ENCODE data around the gene DACH1.

The DACH1 gene

DNA sequence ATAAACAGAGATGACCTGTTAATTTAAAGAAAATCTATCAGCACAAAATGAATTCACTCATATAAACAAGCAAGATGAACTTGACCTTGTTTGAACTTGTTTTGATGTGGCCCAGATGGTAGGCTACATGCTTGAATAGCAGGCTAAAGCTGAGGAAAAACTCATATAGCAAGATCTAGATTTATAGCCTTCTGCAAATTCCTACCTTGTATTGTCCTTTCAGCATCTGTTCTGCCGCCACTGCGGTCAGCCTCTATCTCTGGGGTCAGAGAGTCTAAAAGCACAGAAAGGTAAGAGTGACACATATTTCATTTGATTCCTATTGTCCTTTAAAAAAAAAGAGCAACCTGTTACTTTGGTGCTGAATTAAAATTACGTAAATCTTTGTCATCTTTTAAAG lies 392.1 kb downstream of the DACH1 start:
- no peak for DNase-seq

DNA sequence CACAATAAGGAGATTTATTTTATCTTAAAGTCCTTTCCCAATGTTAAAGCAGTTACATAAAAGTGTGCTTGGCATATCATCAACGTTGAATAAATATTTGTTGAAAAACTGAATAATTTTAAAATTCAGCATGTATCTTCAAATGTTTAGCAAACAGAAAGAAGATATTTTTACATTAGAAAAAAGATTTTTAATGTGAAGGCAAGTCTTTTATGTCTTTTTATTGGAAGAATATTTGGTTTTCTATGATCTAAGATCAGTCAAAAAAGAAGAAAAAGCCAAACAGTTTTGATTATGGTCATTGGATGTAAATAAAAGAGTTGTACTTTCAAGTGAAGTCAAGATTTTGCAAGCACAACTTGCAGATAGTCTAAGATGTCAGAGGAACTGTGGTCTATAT lies 397.4 kb downstream of the DACH1 start:
- DNase-seq: no peak

DNA sequence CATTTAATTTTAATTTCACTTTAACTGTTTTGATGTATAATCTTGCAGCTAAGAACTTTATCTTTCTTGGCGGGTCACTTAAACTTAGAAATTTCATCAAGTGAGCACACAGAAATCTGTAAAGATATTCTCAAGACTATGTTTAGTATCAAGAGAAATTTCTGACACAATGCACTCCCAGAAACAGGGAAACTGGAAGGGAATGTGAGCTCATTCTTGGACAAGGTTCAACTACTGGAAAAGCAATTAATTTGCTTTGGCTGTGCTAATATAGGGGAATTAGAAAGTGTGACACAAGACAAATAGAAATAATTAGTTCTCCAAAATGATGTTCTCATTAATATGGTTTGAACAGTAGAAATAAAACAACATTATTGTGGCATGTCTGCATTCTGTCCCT lies 402.3 kb downstream of the DACH1 start:
- no peak for DNase-seq

DNA sequence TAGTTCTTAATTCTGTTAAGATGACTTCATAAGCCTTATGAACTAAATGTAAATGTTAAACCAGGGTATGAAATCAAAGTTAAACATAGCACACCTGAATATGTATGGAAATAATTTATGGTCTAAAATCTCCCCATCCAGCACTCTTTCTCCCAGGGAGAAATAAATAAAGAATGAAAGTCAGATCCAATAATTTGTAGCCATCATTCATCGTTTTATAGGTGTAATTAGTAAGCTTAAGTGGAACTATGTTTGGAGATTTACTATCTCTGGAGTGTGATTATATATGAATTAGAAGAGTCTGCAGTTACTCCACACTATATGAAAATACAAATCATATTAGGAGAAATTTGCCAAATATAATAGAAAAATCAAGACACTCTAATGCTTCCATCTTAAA lies 405.1 kb downstream of the DACH1 start:
- no peak for DNase-seq

DNA sequence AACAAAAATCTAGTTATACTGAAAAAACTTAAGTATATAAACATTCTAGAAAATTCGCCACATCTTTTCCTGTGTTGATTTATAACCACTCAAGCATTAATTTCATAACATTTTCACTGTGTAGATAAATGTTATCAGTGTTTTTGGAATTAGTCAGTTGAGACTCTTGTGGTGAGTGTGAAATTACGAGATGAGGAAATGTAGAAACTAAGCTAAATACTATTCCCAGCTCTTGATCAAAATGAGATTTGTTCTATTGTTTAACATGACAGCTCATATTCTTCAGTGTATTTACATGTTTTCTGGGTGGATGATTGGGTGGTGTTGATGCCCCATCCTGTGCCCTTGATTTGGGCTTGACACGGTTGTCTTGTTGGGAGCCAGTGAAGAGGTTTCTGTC lies 406.8 kb downstream of the DACH1 start:
- DNase-seq: no peak

DNA sequence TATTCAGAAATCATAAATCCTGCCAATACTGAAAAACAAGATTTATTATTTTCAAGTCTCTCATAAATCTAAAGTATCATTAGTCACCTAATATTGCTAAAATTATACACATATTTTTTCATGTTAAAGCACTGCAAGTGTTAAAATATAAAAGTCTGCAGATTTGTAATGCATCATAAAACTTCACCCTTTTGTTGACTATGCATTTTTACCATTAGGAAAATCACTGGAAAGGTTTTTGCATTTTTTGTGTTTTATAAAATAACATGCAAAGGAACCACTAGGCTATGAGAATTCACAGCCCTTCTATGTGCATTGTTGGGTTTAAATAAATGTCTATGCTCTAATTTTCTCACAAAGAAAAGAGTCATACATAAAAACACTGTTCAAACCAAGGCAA lies 407.3 kb downstream of the DACH1 start:
- DNase-seq: no peak

DNA sequence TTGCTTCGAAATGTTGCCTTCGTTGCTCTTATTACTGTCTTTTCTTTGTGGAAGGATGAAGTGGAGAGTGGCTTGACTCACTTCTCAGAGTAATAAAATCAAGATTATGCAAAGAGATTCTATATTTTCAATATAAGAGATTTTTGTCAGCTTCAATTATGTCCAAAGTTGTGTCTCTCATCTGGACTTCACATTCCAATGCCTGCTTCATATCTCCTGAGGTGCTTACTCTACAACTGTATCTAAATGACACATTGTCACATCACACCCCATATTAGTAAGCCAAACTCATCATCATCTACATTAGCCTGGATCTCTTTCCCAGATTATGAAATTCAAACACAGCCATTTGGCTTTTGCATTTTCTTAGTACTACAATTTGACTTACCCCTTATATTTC lies 409.4 kb downstream of the DACH1 start:
- DNase-seq: no peak

DNA sequence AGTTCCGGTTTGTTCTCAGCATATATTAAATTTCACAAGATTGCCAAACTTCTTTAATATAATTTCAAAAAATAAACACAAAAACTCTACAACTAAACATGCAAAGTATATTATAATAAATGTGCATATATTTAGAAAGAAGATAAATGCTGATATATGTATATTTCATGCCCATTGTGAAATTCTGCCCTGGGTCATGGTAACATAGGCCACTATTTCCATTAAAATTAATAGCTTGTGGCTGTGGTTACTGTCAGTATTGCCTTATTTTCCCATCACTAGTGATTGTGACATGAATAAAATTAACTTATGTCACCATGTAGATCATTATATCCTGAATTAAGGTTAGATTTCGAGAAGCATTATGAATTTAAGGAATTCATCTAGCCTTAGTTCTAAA lies 410.9 kb downstream of the DACH1 start:
- no peak for DNase-seq

DNA sequence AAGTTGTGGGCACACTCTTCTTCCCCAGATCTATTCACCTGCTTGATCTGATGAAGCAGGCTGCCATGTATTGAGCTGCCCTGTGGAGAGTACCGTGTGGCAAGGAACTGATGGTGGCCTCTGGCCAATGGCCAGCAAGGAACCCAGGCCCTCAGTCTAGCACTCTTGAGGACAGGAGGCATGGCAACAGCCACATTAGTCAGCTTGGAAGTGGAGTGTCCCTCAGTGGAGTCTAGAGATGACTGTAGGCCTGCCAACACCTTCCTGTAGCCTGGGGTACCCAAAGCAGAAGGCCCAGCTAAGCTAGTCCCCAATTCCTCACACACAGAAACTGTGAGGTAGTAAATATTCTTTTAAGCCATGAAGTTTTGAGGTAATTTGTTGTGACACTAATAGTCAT lies 412.5 kb downstream of the DACH1 start:
- no peak for DNase-seq

DNA sequence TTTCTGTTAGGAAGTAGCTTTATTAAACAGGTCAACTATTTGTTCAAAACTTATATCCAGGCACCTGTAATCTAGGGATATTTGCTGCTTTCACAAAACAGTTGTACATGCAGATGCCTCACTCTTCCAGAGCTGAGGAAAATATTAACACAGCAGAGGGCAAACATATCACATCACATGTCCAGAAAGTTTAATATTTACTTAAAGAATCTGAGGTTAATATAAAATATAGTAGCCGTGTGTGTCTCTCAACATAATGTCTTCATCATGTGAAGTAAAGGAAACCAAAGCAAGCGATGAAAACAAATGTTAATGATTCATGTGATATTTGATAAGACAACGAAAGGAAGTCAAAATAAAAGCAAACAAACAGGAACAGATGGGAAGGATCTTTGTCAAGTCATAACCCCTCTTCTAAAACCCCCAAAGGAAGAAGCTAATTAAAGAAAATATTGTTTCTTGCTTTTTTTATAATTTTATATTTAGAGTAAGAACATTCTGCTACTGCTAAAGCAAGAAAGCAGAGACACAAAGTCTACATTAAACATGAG lies 418.8 kb downstream of the DACH1 start:
- no peak for DNase-seq

DNA sequence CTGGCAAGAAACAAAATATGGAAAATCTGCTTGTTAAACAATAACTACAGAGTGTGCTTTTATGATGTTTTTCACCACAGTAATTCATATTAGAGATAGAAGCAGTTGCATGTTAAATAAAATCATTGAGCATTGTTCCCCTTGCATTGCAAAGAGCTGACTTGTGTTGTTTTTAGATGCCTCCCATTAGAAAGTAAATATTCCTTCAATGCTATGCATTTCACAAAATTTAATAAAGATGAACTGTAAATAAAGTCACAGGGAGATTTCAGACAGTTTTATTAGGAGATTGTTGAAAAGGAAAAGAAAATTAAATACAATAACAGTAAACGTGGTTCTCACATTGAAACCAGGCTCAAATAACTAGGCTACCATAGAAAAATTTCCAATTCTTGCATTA lies 429.3 kb downstream of the DACH1 start:
- no peak for DNase-seq

DNA sequence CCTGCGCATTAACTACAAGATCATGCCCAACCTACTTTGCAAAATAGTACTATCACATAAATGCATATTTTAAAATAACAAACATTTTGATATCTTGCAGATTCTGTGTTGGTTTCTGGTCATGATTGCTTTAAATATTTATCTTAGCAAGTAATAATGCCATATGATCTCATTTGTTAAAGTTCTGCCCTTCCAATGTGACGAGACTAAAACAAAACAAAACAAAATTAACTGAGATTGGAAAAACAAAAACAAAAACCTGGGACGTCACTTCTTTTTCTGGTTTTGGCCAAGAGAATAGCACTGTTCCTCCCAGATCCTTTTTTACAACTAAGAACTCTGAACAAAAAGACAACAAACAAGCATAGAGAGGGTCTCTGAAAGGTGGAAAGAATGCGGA lies 436.3 kb downstream of the DACH1 start:
- DNase-seq: no peak

DNA sequence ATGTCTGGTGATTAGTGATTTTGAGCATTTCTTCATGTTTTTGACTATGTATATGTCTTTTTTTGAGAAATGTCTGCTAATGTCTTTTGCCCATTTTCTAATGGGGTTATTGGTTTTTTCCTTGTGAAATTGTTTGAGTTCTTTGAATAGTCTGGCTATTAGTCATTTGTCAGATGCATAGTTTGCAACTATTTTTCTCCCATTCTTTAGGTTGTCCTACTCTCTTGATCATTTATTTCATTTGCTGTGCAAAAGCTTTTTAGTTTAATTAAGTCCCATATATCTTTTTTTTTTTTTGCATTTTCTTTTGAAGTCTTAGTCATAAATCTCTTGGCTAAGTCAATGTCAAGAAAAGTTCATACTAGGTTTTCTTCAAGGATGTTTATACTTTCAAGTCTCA lies 449.8 kb downstream of the DACH1 start:
- no peak for DNase-seq

DNA sequence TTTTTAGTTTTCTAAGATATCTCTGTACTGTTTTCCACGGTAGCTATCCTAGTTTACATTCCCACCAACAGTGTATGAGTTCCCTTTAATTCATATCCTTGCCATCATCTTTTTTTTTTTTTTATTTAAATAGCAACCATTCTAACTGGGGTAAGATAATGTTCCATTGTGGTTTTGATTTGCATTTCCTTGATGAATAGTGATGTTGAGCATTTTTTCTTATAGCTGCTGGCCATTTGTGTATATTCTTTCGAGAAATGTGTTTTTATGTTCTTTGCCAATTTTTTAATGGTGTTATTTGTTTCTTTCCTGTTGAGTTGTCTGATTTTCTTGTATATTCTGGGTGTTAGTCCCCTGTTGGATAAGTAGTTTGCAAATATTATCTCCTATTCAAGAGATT lies 454.8 kb downstream of the DACH1 start:
- DNase-seq: no peak

DNA sequence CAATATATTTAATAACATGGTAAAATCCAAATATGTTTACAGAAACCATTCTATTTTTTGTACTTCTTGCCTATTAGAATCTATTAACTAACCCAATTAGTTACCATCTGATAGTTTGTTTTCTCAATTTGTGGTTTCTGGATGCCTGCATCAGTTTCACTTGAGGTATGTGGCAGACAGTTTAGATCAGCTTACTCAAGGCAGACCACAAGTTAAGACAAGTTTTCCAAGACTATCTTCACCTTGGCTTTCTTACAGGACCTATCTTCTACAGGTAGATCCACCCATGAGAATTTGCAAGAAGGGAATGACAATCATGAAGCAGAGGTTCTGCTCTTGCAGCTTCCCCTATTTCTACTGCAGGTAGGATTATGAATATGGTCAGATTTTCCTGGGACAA lies 458.6 kb downstream of the DACH1 start:
- no peak for DNase-seq

DNA sequence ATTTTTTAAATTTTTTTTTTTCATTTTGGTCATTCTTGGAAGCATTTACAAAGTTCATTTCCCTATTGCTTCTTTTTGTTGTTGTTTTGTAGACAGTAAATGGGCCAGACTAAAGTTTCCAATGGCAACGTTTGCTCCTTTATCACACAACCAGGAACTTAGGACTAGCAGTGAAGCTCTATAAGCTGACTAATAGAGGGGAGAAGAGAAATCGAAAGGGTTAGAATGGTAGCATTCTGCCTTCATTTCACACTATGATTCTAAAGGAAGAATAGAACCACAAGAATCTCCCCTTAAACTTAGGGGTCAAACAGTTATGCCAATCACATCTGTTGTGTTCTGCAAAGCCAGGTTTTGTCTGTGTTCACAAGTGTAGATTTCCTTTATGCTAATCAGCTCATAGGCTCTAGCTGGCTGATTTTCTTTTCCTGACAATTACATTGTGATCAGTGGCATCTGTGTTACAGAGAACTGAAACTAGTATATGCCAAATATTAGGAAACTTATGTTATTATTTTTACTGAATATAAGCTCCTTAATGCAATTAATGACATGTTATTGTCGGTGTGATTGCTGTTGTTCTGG lies 467.3 kb downstream of the DACH1 start:
- DNase-seq: no peak

DNA sequence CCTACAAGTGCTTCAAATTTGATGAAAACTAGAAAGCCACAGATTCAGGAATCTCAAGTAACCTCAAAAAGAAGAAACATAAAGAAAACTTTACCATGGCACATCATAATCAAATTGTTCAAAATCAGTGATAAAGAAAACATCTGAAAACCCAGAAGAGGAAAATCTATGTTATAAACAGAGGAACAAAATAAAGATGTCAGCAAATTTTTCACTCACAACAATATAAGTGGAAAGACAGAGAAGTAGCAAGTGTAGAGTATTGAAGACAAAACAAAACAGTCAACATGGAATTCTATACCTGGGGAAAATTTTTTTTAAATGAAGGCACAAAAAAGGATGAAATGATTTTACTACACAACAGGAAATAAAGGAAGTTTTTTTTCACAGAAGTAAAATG lies 470.9 kb downstream of the DACH1 start:
- DNase-seq: no peak

DNA sequence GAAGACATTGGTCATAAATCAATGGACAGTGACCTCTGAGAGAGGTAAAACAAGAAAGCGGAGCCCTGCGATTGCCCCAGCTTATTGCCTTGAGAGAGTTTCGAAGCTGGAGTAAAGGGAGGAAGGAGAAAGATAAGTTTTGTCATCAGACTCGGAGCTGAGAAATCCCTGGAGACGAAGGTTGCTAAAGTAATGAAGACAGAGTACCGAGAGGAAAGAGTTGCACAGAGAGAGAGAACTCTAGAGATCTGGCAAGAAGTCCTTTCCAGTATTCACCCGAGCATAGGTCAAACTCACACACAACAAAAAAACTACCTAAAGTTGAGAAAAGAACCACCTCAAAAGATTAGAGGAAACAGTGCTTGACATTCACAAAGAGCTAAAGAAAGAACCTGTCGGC lies 472.0 kb downstream of the DACH1 start:
- DNase-seq: no peak

DNA sequence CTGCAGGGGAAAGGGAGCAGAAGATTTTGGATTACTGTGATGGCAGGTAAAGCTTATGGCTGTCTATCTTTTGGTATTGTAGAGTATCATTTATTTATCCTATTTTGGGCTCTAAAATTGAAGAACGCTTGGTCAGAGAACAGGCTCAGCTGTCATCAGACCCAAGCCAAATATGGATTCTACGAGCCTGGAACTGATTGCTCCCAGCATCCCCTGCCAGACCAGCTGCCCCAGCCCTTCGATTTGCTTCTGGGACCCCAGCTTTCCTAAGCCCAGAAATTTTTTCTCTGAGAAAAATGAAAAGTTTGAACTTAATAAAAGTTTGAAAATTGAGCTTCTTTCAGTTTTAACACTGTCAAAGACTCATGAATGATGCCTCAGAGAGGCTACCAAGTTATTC lies 472.8 kb downstream of the DACH1 start:
- DNase-seq: no peak

Measured in CD4-positive, alpha-beta T cell treated with Interferon alpha-2 for 1 hour (primary cell).